Suprapubic skin (tissue), 4 donors: ENCODE results near the gene STOM. TPM values are rescaled to one million over a fixed set of nuclear protein-coding genes. Genes with fewer than 3 reads are reported as not detected.

Experiments used
- DNase-seq, 2 donors: peaks; one replicate each; pipeline ENCODE4 v3.0.0-alpha.2; 2019; ENCODE audit warnings: low spot score in 2 of 2
- H3K27ac ChIP-seq: fragments of 200-600 bp; sonication (generic); one replicate; pipeline ENCODE4 v1.5.1; 2019
- H3K27me3 ChIP-seq: fragments of 200-600 bp; sonication (generic); one replicate; pipeline ENCODE4 v1.5.1; 2019
- H3K36me3 ChIP-seq: fragments of 200-600 bp; sonication (generic); one replicate; pipeline ENCODE4 v1.5.1; 2019
- H3K4me1 ChIP-seq: fragments of 200-600 bp; sonication (generic); one replicate; pipeline ENCODE4 v1.5.1; 2019
- H3K4me3 ChIP-seq: fragments of 200-600 bp; sonication (generic); one replicate; pipeline ENCODE4 v1.5.1; 2019; ENCODE audit warnings: mild to moderate bottlenecking
- H3K9me3 ChIP-seq: fragments of 200-600 bp; sonication (generic); one replicate; pipeline ENCODE4 v1.5.1; 2019
- CTCF ChIP-seq, 2 donors: fragments of 200-600 bp in 1 of 2; fragments of 450-650 bp in 1 of 2; sonication (generic) in 1 of 2; IDR thresholded peaks; one replicate each; pipeline ENCODE4 v1.5.1; 2016 to 2019; ENCODE audit warnings: antibody characterized with exemption in 2 of 2, mild to moderate bottlenecking in 1 of 2, moderate library complexity in 1 of 2
- EP300 ChIP-seq: sonication (generic); formaldehyde crosslinking; IDR thresholded peaks from one replicate; pipeline ENCODE4 v1.6.1; 2017; ENCODE audit warnings: antibody characterized with exemption
- POLR2A ChIP-seq, 2 donors: fragments of 450-650 bp; IDR thresholded peaks; one replicate each; pipeline ENCODE4 v1.6.1; 2017; ENCODE audit warnings: antibody characterized with exemption in 2 of 2, mild to moderate bottlenecking in 2 of 2, moderate library complexity in 2 of 2
- POLR2AphosphoS5 ChIP-seq, 3 donors: sonication (generic); formaldehyde crosslinking; IDR thresholded peaks; one replicate each; pipeline ENCODE4 v1.6.1; 2017; ENCODE audit warnings: antibody characterized with exemption in 3 of 3
- WGBS: methylation state at CpG from one replicate; pipeline ENCODE4 v1.1.5; 2018; 5-methylcytosine and 5-hydroxymethylcytosine counted together
- total RNA-seq, 4 donors: library from RNA; depleted of rRNA; stranded (reverse); fragments of >200 nt; gene quantifications; one replicate each; pipeline ENCODE4 v1.1.0, GENCODE V29; 2016

STOM gene
- total RNA-seq, 4 donors from 2014 or later = 166 to 238 (median 185) TPM

- peak; percentile 57 to 62 for DNase-seq
- Histone ChIP-seq H3K4me1 (peaks cover 89% of the 10 kb centered on the region), H3K27me3 (no peaks in the 10 kb centered on the region), H3K4me3 (peak overlapping the region; percentile 62), H3K27ac (peak overlapping the region; percentile 12), H3K9me3 (no peaks in the 10 kb centered on the region), H3K36me3 (peaks cover 46% of the 10 kb centered on the region)
- WGBS = 77% methylated on average over 11 of the region's 11 CpGs
- no peak for TF ChIP-seq EP300
- no peak for TF ChIP-seq POLR2AphosphoS5 (IDR thresholded peaks at IDR 0.05)
- no peak for TF ChIP-seq CTCF (IDR thresholded peaks at IDR 0.05)
- no peak for TF ChIP-seq POLR2A (IDR thresholded peaks at IDR 0.05)
These were observed 68.2 kb downstream of the STOM start for GRCh38 chr9:121301881-121302286.

- DNase-seq = peak; percentile 43 to 50
- no peaks in the 10 kb centered on the region for H3K9me3 ChIP-seq
- TF ChIP-seq POLR2A (IDR thresholded peaks at IDR 0.05) = no peak
- TF ChIP-seq CTCF (IDR thresholded peaks at IDR 0.05) = no peak
- TF ChIP-seq POLR2AphosphoS5 (IDR thresholded peaks at IDR 0.05) = no peak
- TF ChIP-seq EP300 = no peak
- peak overlapping the region; percentile 81 for H3K27ac ChIP-seq
- peak overlapping the region; percentile 62 for H3K4me3 ChIP-seq
- peaks cover 38% of the 10 kb centered on the region for H3K36me3 ChIP-seq
- 41% methylated on average over 9 of the region's 13 CpGs for WGBS
- H3K27me3 ChIP-seq = no peaks in the 10 kb centered on the region
- H3K4me1 ChIP-seq = peaks cover 97% of the 10 kb centered on the region
These were observed 69.5 kb downstream of the STOM start for GRCh38 chr9:121300283-121301119.

GRCh38 chr9:121299467-121300282 is 70.4 kb downstream of the STOM start:
- Histone ChIP-seq H3K36me3 (peaks cover 30% of the 10 kb centered on the region), H3K9me3 (no peaks in the 10 kb centered on the region), H3K27ac (peak overlapping the region; percentile 81), H3K4me1 (peaks cover 97% of the 10 kb centered on the region), H3K4me3 (peak overlapping the region; percentile 62), H3K27me3 (no peaks in the 10 kb centered on the region)
- no peak for TF ChIP-seq EP300
- no peak for TF ChIP-seq CTCF (IDR thresholded peaks at IDR 0.05)
- peak in 1 of 3 donors; percentile 82 for TF ChIP-seq POLR2AphosphoS5 (IDR thresholded peaks at IDR 0.05)
- TF ChIP-seq POLR2A (IDR thresholded peaks at IDR 0.05) = peak in 1 of 2 donors; percentile 80
- 1% methylated on average over 18 of the region's 74 CpGs for WGBS
- DNase-seq = peak; percentile 87 to 89

GRCh38 chr9:121298689-121299466 is 71.2 kb downstream of the STOM start:
- peaks cover 22% of the 10 kb centered on the region for H3K36me3 ChIP-seq
- peaks cover 97% of the 10 kb centered on the region for H3K4me1 ChIP-seq
- no peaks in the 10 kb centered on the region for H3K27me3 ChIP-seq
- peak; percentile 71 to 77 for DNase-seq
- TF ChIP-seq EP300 = no peak
- TF ChIP-seq POLR2A (IDR thresholded peaks at IDR 0.05) = no peak
- peak in 1 of 3 donors; percentile 45 for TF ChIP-seq POLR2AphosphoS5 (IDR thresholded peaks at IDR 0.05)
- TF ChIP-seq CTCF (IDR thresholded peaks at IDR 0.05) = no peak
- H3K4me3 ChIP-seq = peak overlapping the region; percentile 62
- H3K27ac ChIP-seq = peak overlapping the region; percentile 81
- WGBS = 13% methylated on average over 13 of the region's 13 CpGs
- no peaks in the 10 kb centered on the region for H3K9me3 ChIP-seq
